ENCODE results near the gene AMMECR1. TPM values are rescaled to one million over a fixed set of nuclear protein-coding genes. Genes with fewer than 3 reads are reported as not detected.

The AMMECR1 gene
- total and polyA plus RNA-seq, 12 donors, result 0.59 to 1.8 (median 0.99) TPM

- no peak for DNase-seq
- Histone ChIP-seq H3K9me3 (no peaks in the 10 kb centered on the region), H3K4me3 (no peak overlapping the region), H3K36me3 (no peaks in the 10 kb centered on the region), H3K27ac (no peak overlapping the region), H3K4me1 (no peaks in the 10 kb centered on the region), H3K27me3 (peaks cover 0 to 26% (median 0%) of the 10 kb centered on the region in 7 donors)
- intact Hi-C loops (cut with DNase I), result no loop called here
- TF ChIP-seq CTCF (IDR thresholded peaks at IDR 0.05), result no peak
- WGBS, 2 donors, result 75 to 82% methylated on average over 1 of the region's 1 CpG
- ATAC-seq, result no peak
These were observed 60.0 kb downstream of the AMMECR1 start for GRCh38 chrX:110257889-110258288.

GRCh38 chrX:110252711-110253110 is 65.2 kb downstream of the AMMECR1 start:
- no peak overlapping the region for H3K27ac ChIP-seq
- DNase-seq (no peak), ATAC-seq (no peak)
- no peak for TF ChIP-seq CTCF (IDR thresholded peaks at IDR 0.05)
- no peaks in the 10 kb centered on the region for H3K4me1 ChIP-seq
- WGBS, 2 donors, result 94 to 95% methylated on average over 7 of the region's 7 CpGs
- intact Hi-C loops (cut with DNase I), result no loop called here
- H3K9me3 ChIP-seq, result no peaks in the 10 kb centered on the region
- no peak overlapping the region for H3K4me3 ChIP-seq
- H3K27me3 ChIP-seq, result peaks cover 0 to 37% (median 0%) of the 10 kb centered on the region in 7 donors
- H3K36me3 ChIP-seq, result no peaks in the 10 kb centered on the region

GRCh38 chrX:110251961-110252360 is 65.9 kb downstream of the AMMECR1 start:
- Histone ChIP-seq H3K4me1 (no peaks in the 10 kb centered on the region), H3K4me3 (no peak overlapping the region), H3K9me3 (no peaks in the 10 kb centered on the region), H3K27me3 (peaks cover 0 to 41% (median 0%) of the 10 kb centered on the region in 7 donors), H3K27ac (no peak overlapping the region), H3K36me3 (no peaks in the 10 kb centered on the region)
- no peak for TF ChIP-seq CTCF (IDR thresholded peaks at IDR 0.05)
- intact Hi-C loops (cut with DNase I), result no loop called here
- WGBS, 2 donors, result 100% methylated on average over 1 of the region's 1 CpG
- DNase-seq, result no peak
- no peak for ATAC-seq

DNA sequence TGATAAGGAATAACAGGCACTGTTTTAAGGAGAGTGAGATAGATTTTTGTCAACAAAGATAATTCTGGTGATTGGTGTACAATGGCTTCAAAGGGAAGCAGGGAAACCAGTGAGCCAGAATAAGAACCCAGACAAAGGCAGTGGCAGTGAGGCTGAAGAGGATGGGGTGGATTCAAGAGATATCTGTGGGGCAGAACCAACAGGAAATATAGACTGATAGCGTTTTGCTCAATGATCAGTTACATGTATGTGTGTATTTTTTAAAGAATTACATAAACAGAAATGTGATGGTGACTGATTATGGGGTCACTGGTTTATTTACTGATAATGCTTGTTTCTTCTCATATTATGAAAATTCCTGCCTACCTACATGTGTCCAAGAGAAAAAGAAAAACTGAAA is 66.4 kb downstream of the AMMECR1 start:
- Histone ChIP-seq H3K27me3 (peaks cover 0 to 45% (median 0%) of the 10 kb centered on the region in 7 donors), H3K4me3 (no peak overlapping the region), H3K9me3 (no peaks in the 10 kb centered on the region), H3K4me1 (no peaks in the 10 kb centered on the region), H3K36me3 (no peaks in the 10 kb centered on the region), H3K27ac (no peak overlapping the region)
- ATAC-seq (no peak), DNase-seq (no peak)
- TF ChIP-seq CTCF (IDR thresholded peaks at IDR 0.05), result no peak
- intact Hi-C loops (cut with DNase I), result no loop called here
- WGBS, 2 donors, result 71 to 75% methylated on average over 1 of the region's 1 CpG
